Sciatic nerve (tissue), 2 donors: ENCODE results near the gene PFN1. TPM values are rescaled to one million over a fixed set of nuclear protein-coding genes. Genes with fewer than 3 reads are reported as not detected.

Source experiments
- ATAC-seq: fragments of 200-7000 bp; cut with Tn5 transposase; one replicate; pipeline ENCODE4 v1.9.1; 2020; ENCODE audit warnings: mild to moderate bottlenecking, moderate library complexity
- DNase-seq: peaks from one replicate; pipeline ENCODE4 v3.0.0-alpha.2; 2020; ENCODE audit warnings: low spot score
- intact Hi-C: fragments of 100-400 bp; cut with DNase I; formaldehyde crosslinking; loops from one replicate; pipeline ENCODE4 v1.14.2; 2022
- total RNA-seq: library from RNA; stranded (reverse); fragmentation: NEBNext Ultra II Directional; extraction: Animal tissue kit (Norgen Biotek cat#: 25700); gene quantifications from one replicate; pipeline ENCODE4 v1.2.1, GENCODE V29; 2021
- donor health status: DM: no; HTN: no; CAD: no.
- donor health status: DM: no; HTN: no; CAD: no.

The PFN1 gene
- total RNA-seq, 1 donor from 2014 or later = 234 TPM

DNA sequence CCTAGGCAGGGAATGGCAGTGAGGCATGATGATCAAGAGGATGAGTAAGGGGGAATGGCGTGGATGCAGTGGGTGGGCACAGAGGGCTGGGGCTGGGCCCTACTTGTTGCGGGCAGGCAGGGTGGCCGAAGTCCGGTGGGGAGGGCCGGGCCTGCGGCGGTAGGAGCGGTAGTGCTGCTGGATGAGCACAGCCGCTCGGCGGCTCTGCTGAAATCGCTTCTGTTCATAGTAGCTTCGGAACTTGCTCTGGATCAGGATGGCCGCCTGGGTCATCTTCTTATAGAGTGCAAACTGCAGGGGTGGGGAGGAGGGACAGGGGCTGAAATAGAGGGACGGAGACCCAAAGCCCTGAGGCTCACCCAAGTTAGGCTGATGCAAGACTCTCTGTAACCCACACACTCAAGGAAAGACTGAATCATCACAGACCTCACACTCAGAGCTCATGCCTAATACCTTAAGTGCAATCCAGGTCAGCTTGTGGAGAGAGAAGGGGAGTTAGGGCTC lies 20.8 kb upstream of the PFN1 start:
- ATAC-seq (no peak), DNase-seq (no peak)
- intact Hi-C loops = no loop called here

DNA sequence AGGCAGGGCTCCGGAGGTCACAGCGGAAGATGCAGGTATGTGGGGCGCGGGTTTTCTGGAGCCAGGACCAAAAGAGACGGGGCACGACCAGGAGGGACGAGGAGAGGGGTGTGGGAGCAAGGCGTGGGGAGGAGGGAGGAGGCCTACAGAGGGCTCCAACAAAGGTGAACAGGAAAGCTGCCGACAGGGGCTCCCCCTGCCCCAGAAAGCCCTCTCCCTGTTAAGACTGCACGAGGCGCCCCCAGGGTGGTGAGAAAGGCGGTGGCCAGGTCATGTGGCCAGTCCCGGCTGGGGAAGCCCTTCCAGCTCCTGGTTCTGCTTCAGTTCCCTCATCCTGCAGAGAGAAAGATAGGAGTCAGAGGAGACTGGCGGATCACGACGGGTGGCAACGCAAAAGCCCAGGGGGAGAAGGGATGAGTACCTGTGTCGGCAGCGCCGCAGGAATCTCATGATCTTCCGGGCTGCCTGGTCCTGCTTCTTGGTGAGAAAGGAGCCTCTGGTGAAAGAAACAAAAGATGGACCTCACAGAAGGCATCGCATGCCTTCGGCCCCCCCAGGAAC lies 20.2 kb upstream of the PFN1 start:
- DNase-seq = no peak

DNA sequence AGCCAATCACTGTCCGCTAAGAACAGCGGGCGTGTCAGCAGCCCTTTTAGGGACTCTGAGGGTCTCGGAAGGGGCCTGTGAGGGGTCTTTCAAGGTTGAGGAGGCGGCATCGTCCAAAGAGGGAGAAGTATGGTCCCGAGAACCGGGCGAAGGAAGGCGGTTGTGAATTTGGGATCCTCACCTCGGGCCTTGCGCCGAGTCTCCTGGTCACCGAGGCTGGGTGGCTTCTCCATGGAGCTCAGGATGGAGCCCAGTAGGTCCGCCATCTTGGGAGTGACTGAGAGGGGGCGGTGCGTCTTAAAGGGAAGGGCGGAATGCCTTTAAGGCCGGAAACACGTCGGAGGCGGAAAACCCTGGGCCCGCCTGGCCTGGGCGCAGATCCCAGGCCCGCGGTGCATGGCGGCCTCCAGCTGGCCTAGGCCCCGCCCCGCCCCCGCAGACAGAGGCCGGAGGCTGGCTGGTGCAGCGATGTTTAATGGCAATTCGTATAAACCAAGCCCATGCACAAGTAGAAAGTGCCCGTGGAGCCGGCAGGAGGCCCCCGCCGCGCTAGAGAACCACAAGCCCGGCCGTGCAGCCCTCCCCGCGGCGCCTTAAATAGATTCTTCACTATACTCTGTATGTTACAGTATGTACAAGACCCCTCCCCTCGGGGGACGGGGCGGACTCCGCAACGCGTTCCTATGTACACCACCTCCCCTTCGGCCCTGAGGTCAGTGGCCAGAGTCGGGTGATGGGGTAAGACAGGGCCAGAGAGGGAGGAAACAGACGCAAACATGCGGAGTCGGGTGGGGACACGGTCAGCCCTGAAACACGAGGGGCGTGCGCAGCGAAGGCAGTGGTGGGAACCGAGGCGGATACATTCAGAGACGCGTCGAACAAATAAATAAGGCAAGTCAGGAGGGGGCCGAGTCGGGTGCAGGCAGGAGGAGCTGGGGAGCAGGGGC lies 19.5 kb upstream of the PFN1 start, which contains the start of gene SPAG7:
TSS of gene SPAG7 (minus strand) at position 279 of the 947 bp plus-strand sequence. CDS start at position 266, 13 bp downstream.
- intact Hi-C loops = no loop called here
- DNase-seq (peak; percentile 96), ATAC-seq (peak; percentile 90)

More for the DNA sequence above, 20.2 kb upstream of the PFN1 start:
- intact Hi-C loops = no loop called here
- no peak for ATAC-seq

DNA sequence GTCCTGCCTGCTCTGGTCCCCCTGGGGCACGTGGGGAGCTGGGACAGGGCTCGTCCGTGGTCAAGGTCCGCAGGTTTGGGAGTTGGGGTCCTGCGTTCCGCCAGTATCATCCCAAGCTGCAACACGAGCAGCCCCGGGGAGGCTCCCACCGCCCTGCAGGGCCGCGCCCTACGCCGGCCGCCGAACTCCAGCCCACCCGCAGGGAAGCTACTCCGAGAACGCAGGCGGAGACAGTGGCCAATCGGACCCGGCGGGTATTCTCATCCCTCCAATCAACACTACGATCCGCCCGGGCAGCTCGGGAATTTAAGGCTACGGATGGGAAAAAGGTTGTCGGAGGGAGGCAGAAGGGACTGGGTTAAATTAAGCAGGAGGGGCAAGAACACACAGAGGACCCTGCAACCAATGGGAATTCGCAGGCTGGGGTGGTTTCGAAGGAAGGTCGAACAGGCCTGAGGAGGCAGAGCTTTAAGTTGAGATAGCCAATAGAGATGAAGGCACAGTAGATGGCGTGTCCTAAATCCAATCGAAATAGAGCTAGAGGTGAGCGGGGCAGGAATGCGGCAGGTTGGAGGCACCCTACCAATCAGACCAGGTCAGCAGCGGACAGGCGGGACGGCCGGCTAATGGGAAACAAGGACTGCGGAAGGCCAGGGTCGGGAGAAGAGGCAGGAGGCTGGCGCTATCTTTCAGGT lies 18.7 kb upstream of the PFN1 start:
- ATAC-seq (peak; percentile 95), DNase-seq (peak; percentile 97)
- intact Hi-C loops = no loop called here

DNA sequence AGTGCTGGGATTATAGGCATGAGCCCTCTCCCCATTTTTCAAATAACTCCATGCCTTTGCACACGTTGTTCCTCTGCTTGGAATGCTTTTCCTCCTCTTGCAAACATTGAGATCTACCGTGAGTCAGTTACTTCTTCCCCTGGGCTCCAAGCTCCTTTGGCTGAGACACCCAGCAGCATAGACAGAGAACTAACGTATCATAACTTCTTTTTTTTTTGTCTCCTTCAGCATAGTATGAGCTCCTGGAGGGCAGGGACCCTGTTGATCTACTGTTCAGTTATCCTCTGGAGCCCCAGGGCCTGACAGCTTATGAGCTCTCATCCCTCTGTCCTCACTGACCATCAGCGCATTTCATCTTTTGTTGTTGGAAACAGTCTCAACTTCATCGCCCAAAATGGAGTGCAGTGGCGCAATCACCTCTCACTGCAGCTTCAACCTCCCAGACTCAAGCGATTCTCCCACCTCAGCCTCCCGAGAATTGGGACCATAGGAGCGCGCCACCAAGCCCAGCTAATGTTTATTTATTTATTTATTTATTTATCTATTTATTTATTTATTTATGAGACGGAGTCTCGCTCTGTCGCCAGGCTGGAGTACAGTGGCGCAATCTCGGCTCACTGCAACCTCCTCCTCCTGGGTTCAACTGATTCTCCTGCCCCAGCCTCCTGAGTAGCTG lies 17.1 kb upstream of the PFN1 start:
- DNase-seq (no peak), ATAC-seq (no peak)
- intact Hi-C loops = no loop called here

DNA sequence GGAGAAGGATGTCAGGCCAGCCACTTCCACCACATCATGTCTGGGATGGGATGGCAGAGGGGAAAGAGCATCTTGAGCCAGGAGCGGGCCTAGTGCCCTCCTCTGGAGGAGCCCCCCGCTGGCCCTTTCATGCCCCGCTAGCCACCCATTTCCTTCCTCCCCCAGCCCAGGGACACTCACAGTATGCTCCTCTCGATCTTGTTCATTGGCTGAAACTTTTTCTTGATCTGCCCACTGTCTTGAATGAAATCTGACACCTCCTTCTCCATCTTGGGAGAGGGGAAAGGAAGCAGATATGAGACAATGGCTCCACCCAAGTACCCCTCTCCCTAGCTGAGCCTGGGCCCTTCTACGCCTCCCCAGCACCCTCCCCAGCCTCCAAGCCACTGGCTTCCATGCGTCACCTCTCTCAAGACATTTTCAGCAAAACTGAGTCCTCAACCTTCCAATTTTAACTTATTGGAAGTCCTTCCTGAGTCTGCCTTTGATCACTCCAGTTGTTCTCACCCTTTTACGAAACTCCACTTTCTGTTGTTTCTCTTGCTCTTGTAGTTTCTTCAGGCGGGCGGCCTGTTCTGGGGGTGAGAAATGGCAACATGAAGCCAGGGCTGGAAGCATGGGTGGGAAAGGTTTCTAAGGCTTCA lies 12.1 kb upstream of the PFN1 start:
- ATAC-seq (no peak), DNase-seq (no peak)
- intact Hi-C loops = no loop called here

DNA sequence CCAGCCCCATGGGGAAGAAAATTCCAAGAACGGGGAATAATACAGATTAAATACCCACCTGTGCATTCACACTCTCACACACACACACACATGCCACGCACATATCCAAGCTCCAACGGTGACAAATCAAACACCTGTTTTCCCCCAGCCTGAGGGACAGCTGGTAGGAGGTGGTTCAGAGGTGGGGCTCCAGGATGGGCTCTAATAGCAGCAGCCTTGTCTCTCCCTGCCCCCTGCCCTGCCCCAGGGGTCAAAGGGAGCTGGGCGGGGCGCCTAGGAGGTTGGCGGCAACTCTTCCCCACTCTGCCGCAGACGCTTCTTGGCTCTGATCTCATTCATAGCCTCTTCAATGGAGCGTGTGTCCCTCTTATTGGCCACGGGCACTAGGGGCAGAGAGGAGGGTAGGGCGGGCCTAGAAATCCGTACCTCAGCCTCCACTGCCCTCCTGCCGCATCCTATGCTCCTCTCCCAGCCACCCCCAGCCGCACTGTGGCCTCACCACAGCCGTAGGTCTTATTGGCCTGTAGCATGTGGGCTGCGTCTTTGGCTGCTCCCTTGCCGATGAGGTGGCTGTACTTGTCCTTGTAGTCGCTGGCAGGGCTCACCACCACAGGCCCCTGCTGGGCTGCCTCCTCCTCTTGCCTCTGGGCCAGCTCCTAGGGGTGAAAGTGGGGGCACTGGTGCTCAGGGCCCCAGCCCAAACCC lies 11.1 kb upstream of the PFN1 start:
- DNase-seq (no peak), ATAC-seq (no peak)
- intact Hi-C loops = no loop called here

DNA sequence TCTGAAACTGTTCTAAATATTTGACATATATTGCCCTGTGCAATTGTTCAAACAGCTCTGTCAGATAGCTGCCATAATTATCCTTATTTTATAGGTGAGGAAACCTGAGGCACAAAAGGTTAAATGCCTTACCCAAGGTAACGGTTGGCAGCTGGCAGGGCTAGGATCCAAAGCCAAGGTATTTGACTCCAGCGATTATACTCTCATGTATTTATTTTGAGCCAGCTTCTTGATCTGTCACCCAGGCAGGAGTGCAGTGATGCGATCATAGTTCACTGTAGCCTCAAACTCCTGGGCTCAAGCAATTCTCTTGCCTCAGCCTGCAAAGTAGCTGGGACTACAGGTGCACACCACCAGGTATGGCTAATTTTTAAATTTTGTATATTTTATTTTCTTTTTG lies 9.8 kb upstream of the PFN1 start:
- no peak for ATAC-seq
- intact Hi-C loops = no loop called here
- DNase-seq = no peak

DNA sequence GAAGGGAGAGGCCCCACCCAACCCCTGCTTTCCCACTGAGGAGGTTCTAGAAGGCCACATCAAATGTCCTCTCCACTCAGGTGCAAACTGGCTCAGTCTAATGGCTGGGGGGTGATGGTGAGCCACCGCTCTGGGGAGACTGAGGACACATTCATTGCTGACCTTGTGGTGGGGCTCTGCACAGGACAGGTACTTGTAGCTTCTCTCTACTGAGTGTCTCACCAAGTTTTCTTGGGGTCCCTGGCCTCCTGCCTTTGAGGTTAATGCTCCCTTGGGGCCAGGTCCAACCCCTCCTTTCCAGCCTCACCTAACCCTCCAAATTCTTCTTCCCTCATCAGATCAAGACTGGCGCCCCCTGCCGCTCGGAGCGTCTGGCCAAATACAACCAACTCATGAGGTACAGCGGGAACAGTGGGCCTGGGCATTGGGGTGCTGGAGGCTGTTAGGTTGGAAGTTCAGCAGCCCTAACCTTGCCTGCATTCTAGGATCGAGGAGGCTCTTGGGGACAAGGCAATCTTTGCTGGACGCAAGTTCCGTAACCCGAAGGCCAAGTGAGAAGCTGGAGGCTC lies 8.2 kb upstream of the PFN1 start:
- no peak for DNase-seq
- intact Hi-C loops = no loop called here
- ATAC-seq = no peak

DNA sequence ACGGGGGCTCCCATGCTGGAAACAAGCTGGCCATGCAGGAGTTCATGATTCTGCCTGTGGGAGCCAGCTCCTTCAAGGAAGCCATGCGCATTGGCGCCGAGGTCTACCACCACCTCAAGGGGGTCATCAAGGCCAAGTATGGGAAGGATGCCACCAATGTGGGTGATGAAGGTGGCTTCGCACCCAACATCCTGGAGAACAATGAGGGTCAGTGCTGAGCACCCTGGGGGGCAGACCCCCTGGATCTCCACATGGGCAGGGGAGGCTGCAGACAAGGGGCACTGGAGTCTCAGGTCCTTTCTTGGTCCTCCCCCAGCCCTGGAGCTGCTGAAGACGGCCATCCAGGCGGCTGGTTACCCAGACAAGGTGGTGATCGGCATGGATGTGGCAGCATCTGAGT lies 6.8 kb upstream of the PFN1 start:
- intact Hi-C loops = no loop called here
- ATAC-seq = no peak
- DNase-seq = no peak

DNA sequence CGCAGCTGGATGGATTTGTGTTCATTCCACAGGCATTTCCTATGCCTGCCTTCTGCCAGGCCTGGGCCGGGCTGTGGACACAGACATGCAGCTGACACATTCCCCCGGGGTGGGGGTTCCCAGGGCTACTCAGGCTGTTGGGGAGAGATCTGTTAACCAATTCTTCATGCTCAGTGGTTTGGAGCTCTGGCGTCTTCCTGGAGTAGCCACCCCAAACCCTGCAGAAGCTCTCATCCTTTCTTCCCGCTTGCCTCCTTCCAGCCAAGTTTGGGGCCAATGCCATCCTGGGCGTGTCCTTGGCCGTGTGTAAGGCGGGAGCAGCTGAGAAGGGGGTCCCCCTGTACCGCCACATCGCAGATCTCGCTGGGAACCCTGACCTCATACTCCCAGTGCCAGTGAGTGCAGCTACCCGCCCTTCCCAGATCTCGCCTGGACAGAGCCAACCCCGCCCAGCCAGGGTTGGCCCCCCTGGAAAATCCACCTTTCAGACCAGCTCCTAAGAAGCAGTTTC lies 5.2 kb upstream of the PFN1 start:
- DNase-seq (no peak), ATAC-seq (no peak)
- intact Hi-C loops = no loop called here

DNA sequence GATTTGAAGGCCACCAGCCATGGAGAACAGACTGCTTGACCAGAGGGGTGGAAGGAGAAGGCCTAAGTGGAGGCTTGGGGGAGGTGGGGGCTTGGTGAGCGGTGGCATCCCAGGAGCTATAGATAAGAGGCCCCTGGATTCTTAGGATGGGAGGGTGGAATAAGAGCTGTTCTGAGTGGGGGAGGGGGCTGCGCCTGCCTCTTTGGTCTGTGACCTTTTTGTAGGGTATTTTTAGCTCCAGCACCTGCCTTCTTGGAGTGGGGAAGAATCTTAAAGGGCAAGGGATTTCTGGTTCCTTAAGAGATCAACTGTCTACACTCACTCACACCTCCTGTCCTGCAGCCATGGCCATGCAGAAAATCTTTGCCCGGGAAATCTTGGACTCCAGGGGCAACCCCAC lies 3.2 kb upstream of the PFN1 start:
- DNase-seq (no peak), ATAC-seq (no peak)
- intact Hi-C loops = no loop called here

DNA sequence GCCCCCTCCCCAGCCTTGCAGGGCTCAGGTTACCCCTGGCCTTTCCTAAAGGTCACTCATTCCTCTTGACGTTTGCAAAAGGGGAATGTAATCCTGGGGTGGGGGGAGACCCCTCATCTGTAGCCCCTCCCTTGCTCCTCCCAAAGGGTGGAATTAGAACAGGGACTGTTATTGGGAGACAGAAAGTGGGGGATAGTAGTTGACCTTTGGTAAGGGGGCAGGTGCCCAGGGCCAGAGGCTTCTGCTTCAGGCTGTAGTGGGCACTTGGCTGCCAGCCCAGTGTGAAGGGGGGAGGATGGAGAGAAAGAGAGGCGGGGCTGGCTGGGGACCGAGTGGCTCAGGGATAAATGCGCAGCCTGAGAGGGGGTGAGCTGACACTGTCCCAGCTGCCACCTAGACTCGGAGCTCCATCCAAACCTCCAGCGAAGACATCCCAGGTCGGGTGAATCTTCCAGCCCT lies 2.4 kb upstream of the PFN1 start, which contains the start of gene ENO3:
TSS of gene ENO3 (plus strand) at position 374 of the 459 bp plus-strand sequence. CDS start 711 bp downstream, outside the sequence.
- intact Hi-C loops = no loop called here
- ATAC-seq (no peak), DNase-seq (no peak)

DNA sequence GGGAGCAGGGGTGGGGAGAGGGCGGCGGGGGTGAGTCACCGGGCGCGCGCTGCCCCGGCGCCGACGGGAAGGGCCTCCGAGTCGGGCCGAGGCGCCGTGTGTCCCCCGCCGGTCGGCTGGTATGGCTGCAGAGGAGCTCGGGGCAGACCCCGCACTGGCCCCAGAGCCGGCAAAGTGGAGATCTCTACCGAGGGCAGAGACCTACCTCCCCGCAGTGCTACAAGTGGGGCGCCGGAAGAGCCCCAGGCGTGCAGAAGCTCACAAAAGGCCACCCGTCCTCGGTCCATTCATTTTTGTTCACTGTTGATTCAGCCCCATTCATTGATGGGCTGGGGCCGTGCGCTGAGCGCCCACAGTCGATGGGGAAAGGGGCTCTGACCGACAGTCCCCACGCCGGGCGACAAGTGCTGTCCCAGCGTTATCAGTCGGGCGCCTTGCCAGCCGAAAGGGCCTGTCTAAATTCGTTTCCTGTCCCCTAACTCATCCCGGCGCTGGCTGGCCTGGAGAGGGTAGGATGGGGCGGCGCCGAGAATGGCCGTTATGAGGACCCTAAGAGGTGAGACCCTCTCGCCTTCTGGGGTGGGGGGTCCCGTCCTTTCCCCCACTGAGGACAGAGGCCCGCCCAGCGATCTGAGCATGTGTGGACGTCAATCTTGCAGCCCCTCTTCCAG lies 1.9 kb upstream of the PFN1 start:
- intact Hi-C loops = no loop called here
- no peak for ATAC-seq
- peak; percentile 83 for DNase-seq

DNA sequence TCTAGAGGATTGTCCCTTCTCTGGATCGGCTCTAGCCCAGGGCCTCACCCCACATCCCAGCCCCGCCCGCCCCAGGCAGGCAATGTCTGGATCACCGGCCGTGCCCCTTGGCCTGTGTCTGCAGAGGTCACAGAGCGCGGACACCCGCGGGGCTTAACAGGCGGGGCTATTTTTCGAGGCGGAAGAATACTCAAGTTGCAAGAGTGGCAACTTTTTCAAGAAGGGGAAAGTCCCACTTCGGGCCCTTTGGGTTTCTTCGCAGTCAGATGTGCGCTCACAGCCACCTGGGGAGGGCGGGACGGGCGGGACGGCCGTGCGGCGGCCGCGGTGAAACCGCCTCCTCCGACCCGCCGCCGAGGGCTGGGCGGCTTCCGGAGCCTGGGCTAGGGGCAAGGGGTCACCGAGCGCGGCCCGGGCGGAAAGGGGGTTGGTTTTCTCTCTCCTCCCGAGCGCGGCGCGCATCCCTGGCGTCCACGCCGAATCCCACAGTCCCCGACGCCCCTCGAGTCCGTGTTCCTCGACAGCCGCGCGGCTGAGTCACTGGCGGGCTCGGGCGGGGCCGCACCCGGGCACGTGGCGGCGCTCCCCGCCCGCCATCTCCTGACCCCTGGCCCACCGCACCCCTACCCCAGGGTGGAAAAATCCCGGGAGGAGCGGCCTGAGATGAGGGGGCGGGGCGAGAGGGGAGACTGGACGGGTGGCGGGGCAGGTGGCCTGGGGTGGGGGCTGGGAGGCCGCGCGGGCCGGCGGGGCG lies 1.2 kb upstream of the PFN1 start:
- intact Hi-C loops = no loop called here
- DNase-seq (peak; percentile 84), ATAC-seq (peak; percentile 40)

DNA sequence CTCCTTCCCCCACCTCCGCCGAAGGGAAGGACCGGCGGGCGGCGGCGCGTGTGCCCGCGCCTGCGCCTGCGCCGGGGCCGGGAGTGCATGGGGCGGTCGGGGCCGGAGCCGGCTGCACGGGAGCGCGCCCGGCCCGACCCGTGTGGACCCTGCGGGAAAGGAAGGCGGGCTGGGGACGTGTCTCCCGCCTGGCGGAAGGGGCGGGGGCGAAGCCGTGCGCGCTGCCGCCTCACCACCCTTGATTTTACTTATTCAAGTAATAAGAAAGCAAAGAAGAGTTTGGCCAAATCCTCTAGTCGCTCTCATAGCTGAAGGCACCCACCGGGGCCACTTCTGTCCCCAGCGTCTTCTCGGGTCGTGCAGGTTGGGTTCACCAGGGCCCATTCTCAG lies 596 bp upstream of the PFN1 start:
- ATAC-seq = peak; percentile 89
- peak; percentile 88 for DNase-seq
- intact Hi-C loops = no loop called here
